Sigmoid colon (tissue), 3 donors: Measurements from ENCODE around the gene MS4A14.

Experiments
- POLR2A ChIP-seq, 2 donors: fragments of 450-650 bp; IDR thresholded peaks; one replicate each; pipeline ENCODE4 v1.6.1; 2016; ENCODE audit warnings: antibody characterized with exemption in 2 of 2, mild to moderate bottlenecking in 2 of 2, moderate library complexity in 2 of 2
- TF ChIP-seq, protein P1 (sequence below), 4 experiments: fragments of 450-650 bp in 3 of 4; fragments of 200-600 bp in 1 of 4; IDR thresholded peaks; one replicate each; pipeline ENCODE4 v1.5.1; 2016 to 2019; ENCODE audit warnings: antibody characterized with exemption in 4 of 4, mild to moderate bottlenecking in 3 of 4, moderate library complexity in 2 of 4

GRCh38 chr11:60348116-60348515, 48.1 kb upstream of the MS4A14 start:
- TF ChIP-seq POLR2A (IDR thresholded peaks at IDR 0.05) = no peak
- TF ChIP-seq, protein P1, sequence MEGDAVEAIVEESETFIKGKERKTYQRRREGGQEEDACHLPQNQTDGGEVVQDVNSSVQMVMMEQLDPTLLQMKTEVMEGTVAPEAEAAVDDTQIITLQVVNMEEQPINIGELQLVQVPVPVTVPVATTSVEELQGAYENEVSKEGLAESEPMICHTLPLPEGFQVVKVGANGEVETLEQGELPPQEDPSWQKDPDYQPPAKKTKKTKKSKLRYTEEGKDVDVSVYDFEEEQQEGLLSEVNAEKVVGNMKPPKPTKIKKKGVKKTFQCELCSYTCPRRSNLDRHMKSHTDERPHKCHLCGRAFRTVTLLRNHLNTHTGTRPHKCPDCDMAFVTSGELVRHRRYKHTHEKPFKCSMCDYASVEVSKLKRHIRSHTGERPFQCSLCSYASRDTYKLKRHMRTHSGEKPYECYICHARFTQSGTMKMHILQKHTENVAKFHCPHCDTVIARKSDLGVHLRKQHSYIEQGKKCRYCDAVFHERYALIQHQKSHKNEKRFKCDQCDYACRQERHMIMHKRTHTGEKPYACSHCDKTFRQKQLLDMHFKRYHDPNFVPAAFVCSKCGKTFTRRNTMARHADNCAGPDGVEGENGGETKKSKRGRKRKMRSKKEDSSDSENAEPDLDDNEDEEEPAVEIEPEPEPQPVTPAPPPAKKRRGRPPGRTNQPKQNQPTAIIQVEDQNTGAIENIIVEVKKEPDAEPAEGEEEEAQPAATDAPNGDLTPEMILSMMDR (IDR thresholded peaks at IDR 0.05) = no peak
